GM19438 (cell line): ENCODE results near the gene LDB3.

Experiments
- ATAC-seq: cut with Tn5 transposase; IDR thresholded peaks from one replicate; pipeline ENCODE4 v1.9.1; 2021; ENCODE audit warnings: low read depth; ENCODE audit not compliant: unreplicated experiment

The LDB3 gene

GRCh38 chr10:86663576-86664339 lies 4.6 kb upstream of the LDB3 start:
- no peak for ATAC-seq

- ATAC-seq = no peak
Measured at GRCh38 chr10:86664341-86665217, 3.7 kb upstream of the LDB3 start.

- no peak for ATAC-seq
Measured at GRCh38 chr10:86665218-86665607, 3.1 kb upstream of the LDB3 start.

- no peak for ATAC-seq
Measured at GRCh38 chr10:86665868-86666267, 2.4 kb upstream of the LDB3 start.

- ATAC-seq = no peak
Measured at GRCh38 chr10:86666538-86666937, 1.8 kb upstream of the LDB3 start.

GRCh38 chr10:86667421-86668181 lies 710 bp upstream of the LDB3 start:
- ATAC-seq = no peak

GRCh38 chr10:86670290-86670811 lies 2.0 kb downstream of the LDB3 start:
- no peak for ATAC-seq

- ATAC-seq = no peak
Measured at GRCh38 chr10:86670876-86671275, 2.6 kb downstream of the LDB3 start.

GRCh38 chr10:86671419-86671818 lies 3.1 kb downstream of the LDB3 start:
- ATAC-seq = no peak

- no peak for ATAC-seq
Measured at GRCh38 chr10:86671985-86672710, 3.8 kb downstream of the LDB3 start.

- no peak for ATAC-seq
Measured at GRCh38 chr10:86673216-86673826, 5.0 kb downstream of the LDB3 start.

GRCh38 chr10:86673827-86674581 lies 5.7 kb downstream of the LDB3 start:
- ATAC-seq = no peak

GRCh38 chr10:86674912-86675311 lies 6.6 kb downstream of the LDB3 start:
- ATAC-seq = no peak

GRCh38 chr10:86677374-86677773 lies 9.1 kb downstream of the LDB3 start:
- no peak for ATAC-seq

- ATAC-seq = peak; percentile 85
Measured at GRCh38 chr10:86678999-86679792, 10.9 kb downstream of the LDB3 start.

GRCh38 chr10:86681047-86681446 lies 12.7 kb downstream of the LDB3 start:
- ATAC-seq = no peak

- no peak for ATAC-seq
Measured at GRCh38 chr10:86681722-86682386, 13.5 kb downstream of the LDB3 start.

- ATAC-seq = no peak
Measured at GRCh38 chr10:86682675-86683074, 14.4 kb downstream of the LDB3 start.
